Measurements from ENCODE around the gene OLFML2A. TPM values are rescaled to one million over a fixed set of nuclear protein-coding genes. Genes with fewer than 3 reads are reported as not detected.

Gene OLFML2A
- polyA plus RNA-seq, 3 donors = 0.03 to 0.25 TPM; not detected in 1

- peaks cover 30 to 57% of the 10 kb centered on the region in 2 donors for H3K4me1 ChIP-seq (ENCODE audit: control insufficient read depth in 1 of 2, insufficient read depth in 2 of 2, low read length in 2 of 2)
- H3K4me2 ChIP-seq (replicated peaks; ENCODE audit: extremely low read depth, low read length, poor library complexity, severe bottlenecking) = no peak overlapping the region
- H3K36me3 Mint-ChIP-seq = no peaks in the 10 kb centered on the region
- no peaks in the 10 kb centered on the region for H4K20me1 ChIP-seq (ENCODE audit: insufficient read depth, low read length)
- H2AFZ ChIP-seq (ENCODE audit: insufficient read depth, low read depth, low read length, poor library complexity, severe bottlenecking) = no peak overlapping the region
- H3K4me1 Mint-ChIP-seq = peaks cover 74% of the 10 kb centered on the region
- no peak overlapping the region for H3K4me3 ChIP-seq (replicated peaks in 1 of 3; ENCODE audit: low read depth in 2 of 3, low read length in 3 of 3)
- H3K27me3 Mint-ChIP-seq (ENCODE audit: low read depth in 3 of 3) = no peaks in the 10 kb centered on the region
- DNase-seq = no peak
- no peak for TF ChIP-seq CTCF (IDR thresholded peaks at IDR 0.05)
- intact Hi-C loops (cut with micrococcal nuclease) = no loop called here
- no peaks in the 10 kb centered on the region for H3K36me3 ChIP-seq (replicated peaks in 1 of 2; ENCODE audit: control insufficient read depth in 1 of 2, insufficient read depth in 2 of 2, low read length in 2 of 2)
- no peak overlapping the region for H3K4me3 Mint-ChIP-seq
- H3K27ac ChIP-seq (ENCODE audit: low read depth in 1 of 2, low read length in 2 of 2) = no peak overlapping the region
- H3K27ac Mint-ChIP-seq = peak overlapping the region in 2 of 7 donors; percentile 20 to 63
- no CpG with 5 or more reads among the region's 2 CpGs for WGBS (ENCODE audit: insufficient coverage)
- H3K79me2 ChIP-seq (ENCODE audit: insufficient read depth, low read length) = peaks cover 61% of the 10 kb centered on the region
- no peaks in the 10 kb centered on the region for H3K9me3 Mint-ChIP-seq
- H3K9me3 ChIP-seq (replicated peaks in 1 of 2; ENCODE audit: control insufficient read depth in 1 of 2, insufficient read depth in 1 of 2, low read length in 2 of 2) = no peaks in the 10 kb centered on the region
- H3K27me3 ChIP-seq (ENCODE audit: control insufficient read depth in 2 of 2, insufficient read depth in 2 of 2, low read length in 2 of 2) = no peaks in the 10 kb centered on the region
- no peak overlapping the region for H3K9ac ChIP-seq (ENCODE audit: insufficient read depth, low read length, poor library complexity, severe bottlenecking)
Measured at GRCh38 chr9:124760719-124761118, 16.2 kb upstream of the OLFML2A start.

GRCh38 chr9:124761196-124761595 lies 15.7 kb upstream of the OLFML2A start:
- H3K27me3 ChIP-seq (ENCODE audit: control insufficient read depth in 2 of 2, insufficient read depth in 2 of 2, low read length in 2 of 2) = no peaks in the 10 kb centered on the region
- peak overlapping the region in 2 of 7 donors; percentile 11 to 35 for H3K27ac Mint-ChIP-seq
- DNase-seq = no peak
- no peak overlapping the region for H2AFZ ChIP-seq (ENCODE audit: insufficient read depth, low read depth, low read length, poor library complexity, severe bottlenecking)
- no peaks in the 10 kb centered on the region for H3K9me3 ChIP-seq (replicated peaks in 1 of 2; ENCODE audit: control insufficient read depth in 1 of 2, insufficient read depth in 1 of 2, low read length in 2 of 2)
- no peaks in the 10 kb centered on the region for H4K20me1 ChIP-seq (ENCODE audit: insufficient read depth, low read length)
- H3K4me1 ChIP-seq (ENCODE audit: control insufficient read depth in 1 of 2, insufficient read depth in 2 of 2, low read length in 2 of 2) = peaks cover 30 to 53% of the 10 kb centered on the region in 2 donors
- no peaks in the 10 kb centered on the region for H3K27me3 Mint-ChIP-seq (ENCODE audit: low read depth in 3 of 3)
- H3K4me2 ChIP-seq (replicated peaks; ENCODE audit: extremely low read depth, low read length, poor library complexity, severe bottlenecking) = no peak overlapping the region
- no peak overlapping the region for H3K9ac ChIP-seq (ENCODE audit: insufficient read depth, low read length, poor library complexity, severe bottlenecking)
- no peaks in the 10 kb centered on the region for H3K9me3 Mint-ChIP-seq
- H3K27ac ChIP-seq (ENCODE audit: low read depth in 1 of 2, low read length in 2 of 2) = no peak overlapping the region
- intact Hi-C loops (cut with micrococcal nuclease) = no loop called here
- no peaks in the 10 kb centered on the region for H3K36me3 Mint-ChIP-seq
- no peaks in the 10 kb centered on the region for H3K36me3 ChIP-seq (replicated peaks in 1 of 2; ENCODE audit: control insufficient read depth in 1 of 2, insufficient read depth in 2 of 2, low read length in 2 of 2)
- no CpG with 5 or more reads among the region's 2 CpGs for WGBS (ENCODE audit: insufficient coverage)
- no peak overlapping the region for H3K4me3 Mint-ChIP-seq
- TF ChIP-seq CTCF (IDR thresholded peaks at IDR 0.05) = no peak
- peaks cover 70% of the 10 kb centered on the region for H3K4me1 Mint-ChIP-seq
- peaks cover 65% of the 10 kb centered on the region for H3K79me2 ChIP-seq (ENCODE audit: insufficient read depth, low read length)
- no peak overlapping the region for H3K4me3 ChIP-seq (replicated peaks in 1 of 3; ENCODE audit: low read depth in 2 of 3, low read length in 3 of 3)
